Epithelial cell of proximal tubule (primary cell): ENCODE measurements around the gene PPP1R26. TPM values are rescaled to one million over a fixed set of nuclear protein-coding genes. Genes with fewer than 3 reads are reported as not detected.

ENCODE experiments used
- DNase-seq: peaks from one replicate; pipeline ENCODE4 v3.0.0-alpha.2; 2011; ENCODE audit warnings: low read depth
- H3K4me3 ChIP-seq: 2 replicates; pipeline ENCODE4 v1.5.1; 2011; ENCODE audit warnings: low read depth, mild to moderate bottlenecking, low read length
- CTCF ChIP-seq: conservative IDR thresholded peaks from 2 replicates; pipeline ENCODE4 v1.5.1; 2012; ENCODE audit warnings: low read depth, mild to moderate bottlenecking, low read length
- total RNA-seq: library from RNA; depleted of rRNA; stranded (reverse); fragments of >200 nt; gene quantifications from 2 replicates; pipeline ENCODE4 v1.2.3, GENCODE V29; 2015

The PPP1R26 gene
- total RNA-seq, 1 donor from 2014 or later, result 23.2 TPM

- no peak for TF ChIP-seq CTCF
- no peak for DNase-seq
- peak overlapping the region; percentile 86 for H3K4me3 ChIP-seq
These were observed 20.5 kb downstream of the PPP1R26 start for GRCh38 chr9:135500071-135500524.

DNA sequence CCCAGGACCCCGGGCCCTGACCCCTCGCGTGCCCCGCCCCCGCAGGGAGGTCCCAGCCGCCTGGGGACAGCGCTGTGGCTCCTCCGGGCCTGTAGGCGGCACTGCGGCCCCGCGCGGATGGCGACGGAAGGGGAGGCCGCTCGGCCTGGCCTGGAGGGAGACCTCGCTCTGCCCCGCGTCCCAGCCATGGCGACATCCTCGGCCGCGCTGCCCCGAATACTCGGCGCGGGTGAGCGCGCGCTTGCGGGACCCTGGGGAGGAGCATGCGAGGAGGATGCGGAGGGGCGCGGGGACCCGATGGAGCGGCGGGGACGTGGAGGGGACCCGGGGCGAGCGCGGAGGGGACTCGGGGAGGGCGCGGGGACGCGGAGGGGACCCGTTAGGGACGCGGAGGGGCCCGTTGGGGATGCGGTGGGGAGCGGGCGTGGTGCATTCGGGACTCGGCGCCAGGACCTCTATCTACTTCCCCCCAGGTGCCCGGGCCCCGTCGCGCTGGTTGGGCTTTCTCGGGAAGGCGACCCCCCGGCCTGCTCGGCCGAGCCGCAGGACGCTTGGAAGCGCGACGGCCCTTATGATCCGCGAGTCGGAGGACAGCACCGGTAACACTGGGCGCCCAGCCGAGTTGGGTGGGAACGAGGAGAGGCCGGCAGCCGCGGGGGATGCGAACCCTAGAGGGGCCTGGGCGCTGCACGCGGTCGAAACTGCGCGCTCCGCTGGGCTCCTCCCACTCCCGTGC, 21.1 kb downstream of the PPP1R26 start, which contains the start of gene MRPS2:
TSS of gene MRPS2 (plus strand) at position 158 of the 736 bp plus-strand sequence. CDS start at position 187, 29 bp downstream.
- H3K4me3 ChIP-seq, result peak within 1 kb of the TSS; percentile 86
- DNase-seq, result no peak
- TF ChIP-seq CTCF, result peak; percentile 72

- no peak for DNase-seq
- no peak for TF ChIP-seq CTCF
- peak overlapping the region; percentile 86 for H3K4me3 ChIP-seq
These were observed 21.9 kb downstream of the PPP1R26 start for GRCh38 chr9:135501261-135502167.

- no peak for TF ChIP-seq CTCF
- DNase-seq, result no peak
- H3K4me3 ChIP-seq, result peak overlapping the region; percentile 86
These were observed 22.7 kb downstream of the PPP1R26 start for GRCh38 chr9:135502168-135502872.

DNA sequence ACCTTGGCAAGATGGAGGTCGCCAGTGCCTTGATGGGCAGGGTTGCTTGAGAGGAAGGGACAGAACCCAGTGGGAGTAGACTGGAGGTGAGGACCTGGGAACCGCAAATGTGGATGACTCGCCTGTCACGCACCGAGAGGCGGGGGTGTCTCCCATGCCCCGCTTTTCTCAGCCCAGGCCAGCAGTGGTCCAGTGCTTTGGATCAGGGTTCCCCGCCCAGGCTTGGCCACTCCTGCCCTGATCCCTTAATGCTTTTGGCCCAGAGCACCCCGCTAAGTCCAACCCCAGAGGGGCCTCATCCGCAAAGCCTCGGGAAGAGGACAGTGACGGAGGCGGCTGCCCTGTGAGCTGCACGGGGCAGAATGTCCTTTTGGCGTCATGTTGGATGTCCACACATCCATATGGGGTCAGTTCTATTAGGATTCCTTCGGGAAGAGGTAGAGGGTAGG, 23.3 kb downstream of the PPP1R26 start:
- DNase-seq, result no peak
- H3K4me3 ChIP-seq, result no peak overlapping the region
- TF ChIP-seq CTCF, result no peak

GRCh38 chr9:135503371-135504261, 24.0 kb downstream of the PPP1R26 start:
- no peak for DNase-seq
- no peak overlapping the region for H3K4me3 ChIP-seq
- no peak for TF ChIP-seq CTCF
